HepG2 (cell line): Measurements from ENCODE around the gene TMEM129. TPM values are rescaled to one million over a fixed set of nuclear protein-coding genes. Genes with fewer than 3 reads are reported as not detected.

ENCODE experiments used
- ARHGAP35 ChIP-seq: sonication (generic); formaldehyde crosslinking; IDR thresholded peaks from 2 replicates; pipeline ENCODE4 v1.9.0; 2022; ENCODE audit warnings: mild to moderate bottlenecking, inconsistent platforms, moderate library complexity, missing genetic modification reagents, borderline replicate concordance
- ETV5 ChIP-seq: IDR thresholded peaks from 2 replicates; pipeline ENCODE4 v1.6.1; 2018; ENCODE audit warnings: missing biosample characterization, missing genetic modification reagents, inconsistent platforms, borderline replicate concordance
- KAT8 ChIP-seq: IDR thresholded peaks from 2 replicates; pipeline ENCODE4 v1.6.1; 2016; ENCODE audit warnings: missing genetic modification reagents, missing compliant biosample characterization
- KLF15 ChIP-seq: sonication (generic); formaldehyde crosslinking; IDR thresholded peaks from 2 replicates; pipeline ENCODE4 v1.8.1; 2023; ENCODE audit warnings: borderline replicate concordance, mild to moderate bottlenecking, inconsistent platforms, missing genetic modification reagents, mixed read lengths
- MIER3 ChIP-seq: IDR thresholded peaks from 2 replicates; pipeline ENCODE4 v1.6.1; 2016; ENCODE audit warnings: missing compliant biosample characterization, borderline replicate concordance
- PPARG ChIP-seq: conservative IDR thresholded peaks from 2 replicates; pipeline ENCODE4 v1.6.1; 2016; ENCODE audit warnings: missing biosample characterization, missing genetic modification reagents
- RNF2 ChIP-seq: fragments of 450-650 bp; conservative IDR thresholded peaks from 2 replicates; pipeline ENCODE4 v1.6.1; 2016; ENCODE audit warnings: low read depth
- SP4 ChIP-seq: sonication (generic); formaldehyde crosslinking; IDR thresholded peaks from 2 replicates; pipeline ENCODE4 v1.8.1; 2023; ENCODE audit warnings: mild to moderate bottlenecking, missing genetic modification reagents
- ZNF230 ChIP-seq: sonication (generic); formaldehyde crosslinking; IDR thresholded peaks from 2 replicates; pipeline ENCODE4 v1.4.0; 2020; ENCODE audit warnings: mild to moderate bottlenecking, missing genetic modification reagents
- ZNF451 ChIP-seq: sonication (generic); formaldehyde crosslinking; IDR thresholded peaks from 2 replicates; pipeline ENCODE4 v1.5.0; 2020; ENCODE audit warnings: mild to moderate bottlenecking, missing genetic modification reagents
- ZNF709 ChIP-seq: sonication (generic); formaldehyde crosslinking; IDR thresholded peaks from 2 replicates; pipeline ENCODE4 v1.5.0; 2020; ENCODE audit warnings: mild to moderate bottlenecking, missing genetic modification reagents
- polyA plus RNA-seq, 8 experiments: library from polyadenylated mRNA; depleted of rRNA in 3 of 8; stranded (reverse) in 7 of 8; unstranded in 1 of 8; fragments of >200 nt; fragmentation: Illumina TruSeq in 4 of 8; extraction: Trizol in 4 of 8; gene quantifications; 2 replicates each; pipeline versions ENCODE4 v1.2.1 to v1.2.3, GENCODE V29; 2011 to 2016; ENCODE audit warnings: low read depth in 4 of 8, missing spikeins in 1 of 8, mixed read lengths in 1 of 8; ENCODE audit not compliant: insufficient read depth in 1 of 8
- total RNA-seq, 5 experiments: library from RNA; depleted of rRNA; stranded (reverse); fragments of >200 nt; fragmentation: Illumina TruSeq; extraction: Trizol; gene quantifications; 2 replicates each; pipeline ENCODE4 v1.2.3, GENCODE V29; 2016; ENCODE audit warnings: low read depth in 1 of 5
- TF ChIP-seq, protein P1 (sequence below): sonication (generic); formaldehyde crosslinking; IDR thresholded peaks from 2 replicates; pipeline ENCODE4 v1.5.0; 2020; ENCODE audit warnings: mild to moderate bottlenecking, missing genetic modification reagents, moderate library complexity
- TF ChIP-seq, protein P2 (sequence below): IDR thresholded peaks from 2 replicates; pipeline ENCODE4 v1.6.1; 2016; ENCODE audit warnings: missing genetic modification reagents, missing compliant biosample characterization
- TF ChIP-seq, protein P3 (sequence below): sonication (generic); formaldehyde crosslinking; IDR thresholded peaks from 2 replicates; pipeline ENCODE4 v1.4.0; 2020; ENCODE audit warnings: mild to moderate bottlenecking, missing genetic modification reagents
- TF ChIP-seq, protein P4 (sequence below): sonication (generic); formaldehyde crosslinking; IDR thresholded peaks from 2 replicates; pipeline ENCODE4 v1.4.0; 2020; ENCODE audit warnings: missing genetic modification reagents
- TF ChIP-seq, protein P5 (sequence below): sonication (generic); formaldehyde crosslinking; conservative IDR thresholded peaks from 2 replicates; pipeline ENCODE4 v1.4.0; 2020; ENCODE audit warnings: mild to moderate bottlenecking, missing genetic modification reagents, moderate library complexity
- TF ChIP-seq, protein P6 (sequence below): IDR thresholded peaks from 2 replicates; pipeline ENCODE4 v1.6.1; 2016; ENCODE audit warnings: mild to moderate bottlenecking
- TF ChIP-seq, protein P7 (sequence below): sonication (generic); formaldehyde crosslinking; IDR thresholded peaks from 2 replicates; pipeline ENCODE4 v1.4.0; 2020; ENCODE audit warnings: missing genetic modification reagents

TMEM129 gene
- total and polyA plus RNA-seq, 2 of the 13 experiments (the other 11 are each of a cell fraction or from before 2014, with no cell fraction given), result 19.0 to 25.8 TPM

DNA sequence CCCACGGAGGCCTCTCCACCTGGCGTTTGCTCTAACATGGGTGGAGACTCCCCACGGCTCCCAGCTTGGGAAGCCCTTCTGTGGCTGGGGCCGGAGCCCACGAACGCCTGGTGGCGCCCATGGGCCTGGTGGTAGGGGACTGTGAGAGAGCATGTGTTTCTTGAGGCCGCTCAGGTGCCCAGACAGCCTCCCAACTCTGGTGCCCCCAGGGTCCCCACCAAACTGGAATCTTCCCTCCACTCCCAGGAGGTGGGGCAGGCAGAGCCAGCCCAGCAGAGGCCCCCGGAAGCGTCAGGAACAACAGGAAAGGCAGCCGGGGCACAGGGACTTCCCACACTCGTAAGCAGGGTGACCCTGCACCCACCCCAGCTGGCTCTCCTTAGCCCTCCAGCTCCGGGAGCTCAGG lies 38.7 kb upstream of the TMEM129 start (continued):
- TF ChIP-seq, protein P1, sequence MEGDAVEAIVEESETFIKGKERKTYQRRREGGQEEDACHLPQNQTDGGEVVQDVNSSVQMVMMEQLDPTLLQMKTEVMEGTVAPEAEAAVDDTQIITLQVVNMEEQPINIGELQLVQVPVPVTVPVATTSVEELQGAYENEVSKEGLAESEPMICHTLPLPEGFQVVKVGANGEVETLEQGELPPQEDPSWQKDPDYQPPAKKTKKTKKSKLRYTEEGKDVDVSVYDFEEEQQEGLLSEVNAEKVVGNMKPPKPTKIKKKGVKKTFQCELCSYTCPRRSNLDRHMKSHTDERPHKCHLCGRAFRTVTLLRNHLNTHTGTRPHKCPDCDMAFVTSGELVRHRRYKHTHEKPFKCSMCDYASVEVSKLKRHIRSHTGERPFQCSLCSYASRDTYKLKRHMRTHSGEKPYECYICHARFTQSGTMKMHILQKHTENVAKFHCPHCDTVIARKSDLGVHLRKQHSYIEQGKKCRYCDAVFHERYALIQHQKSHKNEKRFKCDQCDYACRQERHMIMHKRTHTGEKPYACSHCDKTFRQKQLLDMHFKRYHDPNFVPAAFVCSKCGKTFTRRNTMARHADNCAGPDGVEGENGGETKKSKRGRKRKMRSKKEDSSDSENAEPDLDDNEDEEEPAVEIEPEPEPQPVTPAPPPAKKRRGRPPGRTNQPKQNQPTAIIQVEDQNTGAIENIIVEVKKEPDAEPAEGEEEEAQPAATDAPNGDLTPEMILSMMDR (CRISPR knock-in tag), result peak; percentile 72
- 0 out of 2 replicates have a peak, but pooled peaks have one; percentile 61 for TF ChIP-seq ZNF230 (CRISPR knock-in tag)
- TF ChIP-seq, protein P2, sequence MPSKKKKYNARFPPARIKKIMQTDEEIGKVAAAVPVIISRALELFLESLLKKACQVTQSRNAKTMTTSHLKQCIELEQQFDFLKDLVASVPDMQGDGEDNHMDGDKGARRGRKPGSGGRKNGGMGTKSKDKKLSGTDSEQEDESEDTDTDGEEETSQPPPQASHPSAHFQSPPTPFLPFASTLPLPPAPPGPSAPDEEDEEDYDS (CRISPR knock-in tag), result no peak
- TF ChIP-seq, protein P3, sequence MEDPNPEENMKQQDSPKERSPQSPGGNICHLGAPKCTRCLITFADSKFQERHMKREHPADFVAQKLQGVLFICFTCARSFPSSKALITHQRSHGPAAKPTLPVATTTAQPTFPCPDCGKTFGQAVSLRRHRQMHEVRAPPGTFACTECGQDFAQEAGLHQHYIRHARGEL, result no peak
- TF ChIP-seq, protein P4, sequence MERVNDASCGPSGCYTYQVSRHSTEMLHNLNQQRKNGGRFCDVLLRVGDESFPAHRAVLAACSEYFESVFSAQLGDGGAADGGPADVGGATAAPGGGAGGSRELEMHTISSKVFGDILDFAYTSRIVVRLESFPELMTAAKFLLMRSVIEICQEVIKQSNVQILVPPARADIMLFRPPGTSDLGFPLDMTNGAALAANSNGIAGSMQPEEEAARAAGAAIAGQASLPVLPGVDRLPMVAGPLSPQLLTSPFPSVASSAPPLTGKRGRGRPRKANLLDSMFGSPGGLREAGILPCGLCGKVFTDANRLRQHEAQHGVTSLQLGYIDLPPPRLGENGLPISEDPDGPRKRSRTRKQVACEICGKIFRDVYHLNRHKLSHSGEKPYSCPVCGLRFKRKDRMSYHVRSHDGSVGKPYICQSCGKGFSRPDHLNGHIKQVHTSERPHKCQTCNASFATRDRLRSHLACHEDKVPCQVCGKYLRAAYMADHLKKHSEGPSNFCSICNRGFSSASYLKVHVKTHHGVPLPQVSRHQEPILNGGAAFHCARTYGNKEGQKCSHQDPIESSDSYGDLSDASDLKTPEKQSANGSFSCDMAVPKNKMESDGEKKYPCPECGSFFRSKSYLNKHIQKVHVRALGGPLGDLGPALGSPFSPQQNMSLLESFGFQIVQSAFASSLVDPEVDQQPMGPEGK (CRISPR knock-in tag), result 0 out of 2 replicates have a peak, but pooled peaks have one; percentile 15
- TF ChIP-seq, protein P5, sequence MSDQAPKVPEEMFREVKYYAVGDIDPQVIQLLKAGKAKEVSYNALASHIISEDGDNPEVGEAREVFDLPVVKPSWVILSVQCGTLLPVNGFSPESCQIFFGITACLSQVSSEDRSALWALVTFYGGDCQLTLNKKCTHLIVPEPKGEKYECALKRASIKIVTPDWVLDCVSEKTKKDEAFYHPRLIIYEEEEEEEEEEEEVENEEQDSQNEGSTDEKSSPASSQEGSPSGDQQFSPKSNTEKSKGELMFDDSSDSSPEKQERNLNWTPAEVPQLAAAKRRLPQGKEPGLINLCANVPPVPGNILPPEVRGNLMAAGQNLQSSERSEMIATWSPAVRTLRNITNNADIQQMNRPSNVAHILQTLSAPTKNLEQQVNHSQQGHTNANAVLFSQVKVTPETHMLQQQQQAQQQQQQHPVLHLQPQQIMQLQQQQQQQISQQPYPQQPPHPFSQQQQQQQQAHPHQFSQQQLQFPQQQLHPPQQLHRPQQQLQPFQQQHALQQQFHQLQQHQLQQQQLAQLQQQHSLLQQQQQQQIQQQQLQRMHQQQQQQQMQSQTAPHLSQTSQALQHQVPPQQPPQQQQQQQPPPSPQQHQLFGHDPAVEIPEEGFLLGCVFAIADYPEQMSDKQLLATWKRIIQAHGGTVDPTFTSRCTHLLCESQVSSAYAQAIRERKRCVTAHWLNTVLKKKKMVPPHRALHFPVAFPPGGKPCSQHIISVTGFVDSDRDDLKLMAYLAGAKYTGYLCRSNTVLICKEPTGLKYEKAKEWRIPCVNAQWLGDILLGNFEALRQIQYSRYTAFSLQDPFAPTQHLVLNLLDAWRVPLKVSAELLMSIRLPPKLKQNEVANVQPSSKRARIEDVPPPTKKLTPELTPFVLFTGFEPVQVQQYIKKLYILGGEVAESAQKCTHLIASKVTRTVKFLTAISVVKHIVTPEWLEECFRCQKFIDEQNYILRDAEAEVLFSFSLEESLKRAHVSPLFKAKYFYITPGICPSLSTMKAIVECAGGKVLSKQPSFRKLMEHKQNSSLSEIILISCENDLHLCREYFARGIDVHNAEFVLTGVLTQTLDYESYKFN, result 0 out of 2 replicates have a peak, but pooled peaks have one; percentile 48
- 0 out of 2 replicates have a peak, but pooled peaks have one; percentile 28 for TF ChIP-seq KAT8 (CRISPR knock-in tag)
- TF ChIP-seq SP4, result peak; percentile 57; the same call in 1 of the 2 replicates
- no peak for TF ChIP-seq MIER3 (CRISPR knock-in tag)
- peak; percentile 29; the same call in 1 of the 2 replicates for TF ChIP-seq KLF15
- no peak for TF ChIP-seq ZNF709 (CRISPR knock-in tag)
- TF ChIP-seq ARHGAP35, result no peak
- 0 out of 2 replicates have a peak, but pooled peaks have one; percentile 62 for TF ChIP-seq ZNF451 (CRISPR knock-in tag)
- TF ChIP-seq, protein P6, sequence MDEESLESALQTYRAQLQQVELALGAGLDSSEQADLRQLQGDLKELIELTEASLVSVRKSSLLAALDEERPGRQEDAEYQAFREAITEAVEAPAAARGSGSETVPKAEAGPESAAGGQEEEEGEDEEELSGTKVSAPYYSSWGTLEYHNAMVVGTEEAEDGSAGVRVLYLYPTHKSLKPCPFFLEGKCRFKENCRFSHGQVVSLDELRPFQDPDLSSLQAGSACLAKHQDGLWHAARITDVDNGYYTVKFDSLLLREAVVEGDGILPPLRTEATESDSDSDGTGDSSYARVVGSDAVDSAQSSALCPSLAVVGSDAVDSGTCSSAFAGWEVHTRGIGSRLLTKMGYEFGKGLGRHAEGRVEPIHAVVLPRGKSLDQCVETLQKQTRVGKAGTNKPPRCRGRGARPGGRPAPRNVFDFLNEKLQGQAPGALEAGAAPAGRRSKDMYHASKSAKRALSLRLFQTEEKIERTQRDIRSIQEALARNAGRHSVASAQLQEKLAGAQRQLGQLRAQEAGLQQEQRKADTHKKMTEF (CRISPR knock-in tag), result no peak
- TF ChIP-seq, protein P7, sequence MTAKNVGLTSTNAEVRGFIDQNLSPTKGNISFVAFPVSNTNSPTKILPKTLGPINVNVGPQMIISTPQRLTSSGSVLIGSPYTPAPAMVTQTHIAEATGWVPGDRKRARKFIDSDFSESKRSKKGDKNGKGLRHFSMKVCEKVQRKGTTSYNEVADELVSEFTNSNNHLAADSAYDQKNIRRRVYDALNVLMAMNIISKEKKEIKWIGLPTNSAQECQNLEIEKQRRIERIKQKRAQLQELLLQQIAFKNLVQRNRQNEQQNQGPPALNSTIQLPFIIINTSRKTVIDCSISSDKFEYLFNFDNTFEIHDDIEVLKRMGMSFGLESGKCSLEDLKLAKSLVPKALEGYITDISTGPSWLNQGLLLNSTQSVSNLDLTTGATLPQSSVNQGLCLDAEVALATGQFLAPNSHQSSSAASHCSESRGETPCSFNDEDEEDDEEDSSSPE, result 0 out of 2 replicates have a peak, but pooled peaks have one; percentile 22
- peak; percentile 58; the same call in 1 of the 2 replicates for TF ChIP-seq ETV5 (CRISPR knock-in tag)
- TF ChIP-seq RNF2, result peak; percentile 54; the same call in 1 of the 2 replicates
- TF ChIP-seq PPARG, result no peak
